HG02852 (cell line): Measurements from ENCODE around the gene UCP1.

ENCODE experiments used
- ATAC-seq: cut with Tn5 transposase; IDR thresholded peaks from one replicate; pipeline ENCODE4 v1.9.1; 2021; ENCODE audit warnings: mild to moderate bottlenecking, moderate library complexity; ENCODE audit not compliant: unreplicated experiment

UCP1 gene, protein sequence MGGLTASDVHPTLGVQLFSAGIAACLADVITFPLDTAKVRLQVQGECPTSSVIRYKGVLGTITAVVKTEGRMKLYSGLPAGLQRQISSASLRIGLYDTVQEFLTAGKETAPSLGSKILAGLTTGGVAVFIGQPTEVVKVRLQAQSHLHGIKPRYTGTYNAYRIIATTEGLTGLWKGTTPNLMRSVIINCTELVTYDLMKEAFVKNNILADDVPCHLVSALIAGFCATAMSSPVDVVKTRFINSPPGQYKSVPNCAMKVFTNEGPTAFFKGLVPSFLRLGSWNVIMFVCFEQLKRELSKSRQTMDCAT

DNA sequence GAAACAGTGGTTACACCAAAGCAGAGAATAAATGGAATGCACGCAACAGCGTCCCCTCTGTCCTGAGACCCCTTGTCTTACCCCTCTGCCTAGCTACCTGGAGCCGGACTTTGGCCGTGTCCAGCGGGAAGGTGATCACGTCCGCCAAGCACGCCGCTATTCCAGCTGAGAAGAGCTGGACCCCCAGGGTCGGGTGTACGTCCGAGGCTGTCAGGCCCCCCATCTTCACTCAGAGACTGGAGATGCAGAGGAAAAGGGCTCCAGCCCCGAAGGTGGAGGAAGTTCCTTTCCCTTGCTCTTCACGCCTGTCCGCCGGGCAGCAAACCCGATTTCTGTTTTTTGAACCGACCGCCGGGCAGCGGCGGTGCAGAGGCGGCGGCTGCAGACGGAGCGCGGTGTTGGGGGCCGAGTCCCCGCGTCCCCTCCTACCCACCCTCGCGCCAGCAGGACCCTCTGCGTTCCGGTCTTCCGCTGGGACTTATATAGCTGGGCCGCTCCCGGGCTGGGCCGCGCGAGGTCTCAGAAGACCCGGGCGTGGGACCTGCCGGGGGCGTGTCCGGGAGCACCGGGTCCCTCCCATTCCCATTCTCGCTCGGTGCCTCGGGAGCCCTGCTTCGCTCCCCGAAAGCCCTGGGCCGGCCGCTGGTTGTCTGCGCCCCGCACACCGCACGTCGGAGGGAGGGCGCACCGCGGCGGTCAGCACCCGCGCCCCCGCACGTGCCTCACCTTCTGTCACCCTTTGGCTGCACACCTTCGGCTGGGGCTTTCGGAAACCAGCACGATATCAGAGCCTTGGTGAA is at the start of gene UCP1:
Gene UCP1, minus strand, starts transcription at position 455 of the 800 bp plus-strand sequence. Its CDS starts 232 bp downstream, at position 223.
- ATAC-seq: no peak

DNA sequence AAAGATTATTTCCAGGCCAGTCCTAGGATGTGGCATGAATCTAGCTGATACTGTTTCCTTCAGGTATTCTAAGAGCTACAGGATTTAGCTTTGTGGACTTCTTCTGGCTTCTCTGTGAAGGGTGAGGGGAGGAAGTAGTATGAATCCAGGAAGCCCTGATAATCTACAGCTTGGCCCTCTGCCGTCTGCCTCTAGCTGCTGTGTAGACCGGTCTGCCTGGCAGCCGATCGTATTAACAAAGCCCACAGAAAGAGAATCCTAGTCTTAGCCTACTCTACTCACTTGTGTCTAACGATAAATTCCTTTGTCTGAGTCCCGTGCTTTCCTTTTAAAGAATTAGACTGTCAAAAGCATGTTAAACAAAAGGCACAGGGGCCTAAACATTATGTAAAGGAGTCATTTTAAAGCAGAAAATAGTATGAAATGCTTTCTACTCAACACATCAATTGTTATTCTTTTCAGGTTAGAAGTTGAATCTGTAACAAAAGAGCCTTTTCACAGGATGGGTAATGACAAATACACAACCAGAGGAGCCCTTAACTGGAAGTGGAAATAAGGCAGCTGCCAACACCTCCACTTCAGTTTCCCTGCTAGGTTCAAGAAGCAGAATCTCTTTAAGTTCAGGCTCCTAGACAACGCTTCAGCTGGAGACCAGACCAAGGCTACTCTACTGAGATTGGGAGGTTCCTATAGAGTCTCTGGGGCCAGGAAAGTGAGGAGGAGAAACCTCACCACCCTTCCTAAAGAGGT is 48.9 kb upstream of the UCP1 start:
- no peak for ATAC-seq

DNA sequence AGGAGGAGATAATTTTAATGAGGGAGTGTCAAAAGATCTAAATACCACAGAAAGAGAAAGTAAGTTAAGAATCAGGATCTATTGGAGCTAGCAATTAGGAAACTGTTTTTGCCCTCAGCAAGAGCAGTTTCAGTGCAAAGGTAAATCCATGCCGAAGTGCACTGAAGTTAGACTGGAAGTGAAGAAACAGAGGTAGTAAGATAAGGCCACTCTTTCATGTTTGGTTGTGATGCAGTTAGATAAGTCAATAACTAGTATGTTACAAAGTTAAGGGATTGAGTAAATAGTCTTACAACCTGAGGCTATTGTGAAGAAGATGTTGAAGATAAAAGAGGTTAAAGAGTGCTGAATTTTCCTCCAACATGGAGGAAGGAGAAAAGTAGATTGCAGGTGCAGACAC is 46.7 kb upstream of the UCP1 start:
- ATAC-seq: no peak

DNA sequence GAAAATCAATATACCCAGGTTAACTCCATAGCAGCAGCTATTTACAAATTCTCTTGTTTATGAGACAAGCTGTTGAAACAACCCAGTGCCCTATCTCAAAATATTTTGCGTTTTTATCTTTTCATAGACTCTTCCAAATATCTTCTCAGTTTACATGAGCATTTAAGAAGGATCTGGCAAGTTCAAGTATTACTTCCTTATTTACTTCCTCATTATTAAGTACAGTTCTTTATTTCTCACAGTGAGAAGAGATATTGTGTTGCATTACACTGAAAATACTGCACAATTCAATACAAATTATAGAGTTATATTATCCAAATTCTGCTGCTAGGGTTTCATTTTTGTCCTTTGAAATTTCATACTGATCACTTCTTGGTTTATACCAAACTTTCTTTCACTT is 43.6 kb upstream of the UCP1 start:
- ATAC-seq: no peak

DNA sequence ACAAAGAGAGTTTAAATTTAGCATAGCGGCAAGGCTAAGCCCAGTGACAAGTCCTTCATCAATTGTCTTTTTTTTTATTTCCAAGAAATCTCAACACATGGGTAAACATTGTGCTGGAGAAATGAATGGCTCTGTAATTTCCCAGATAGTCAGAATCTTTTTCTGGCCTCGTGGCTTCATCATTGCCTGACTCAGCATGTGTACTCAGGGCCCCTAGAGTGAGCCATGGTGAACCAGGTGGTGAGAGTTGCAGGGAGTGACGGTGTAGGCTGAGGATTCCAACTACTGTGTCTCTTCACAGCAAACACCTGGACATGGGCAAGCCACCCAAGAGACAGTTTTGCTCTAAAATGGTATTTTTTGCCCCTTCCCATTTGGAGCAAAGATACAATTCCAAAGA is 43.1 kb upstream of the UCP1 start:
- no peak for ATAC-seq

DNA sequence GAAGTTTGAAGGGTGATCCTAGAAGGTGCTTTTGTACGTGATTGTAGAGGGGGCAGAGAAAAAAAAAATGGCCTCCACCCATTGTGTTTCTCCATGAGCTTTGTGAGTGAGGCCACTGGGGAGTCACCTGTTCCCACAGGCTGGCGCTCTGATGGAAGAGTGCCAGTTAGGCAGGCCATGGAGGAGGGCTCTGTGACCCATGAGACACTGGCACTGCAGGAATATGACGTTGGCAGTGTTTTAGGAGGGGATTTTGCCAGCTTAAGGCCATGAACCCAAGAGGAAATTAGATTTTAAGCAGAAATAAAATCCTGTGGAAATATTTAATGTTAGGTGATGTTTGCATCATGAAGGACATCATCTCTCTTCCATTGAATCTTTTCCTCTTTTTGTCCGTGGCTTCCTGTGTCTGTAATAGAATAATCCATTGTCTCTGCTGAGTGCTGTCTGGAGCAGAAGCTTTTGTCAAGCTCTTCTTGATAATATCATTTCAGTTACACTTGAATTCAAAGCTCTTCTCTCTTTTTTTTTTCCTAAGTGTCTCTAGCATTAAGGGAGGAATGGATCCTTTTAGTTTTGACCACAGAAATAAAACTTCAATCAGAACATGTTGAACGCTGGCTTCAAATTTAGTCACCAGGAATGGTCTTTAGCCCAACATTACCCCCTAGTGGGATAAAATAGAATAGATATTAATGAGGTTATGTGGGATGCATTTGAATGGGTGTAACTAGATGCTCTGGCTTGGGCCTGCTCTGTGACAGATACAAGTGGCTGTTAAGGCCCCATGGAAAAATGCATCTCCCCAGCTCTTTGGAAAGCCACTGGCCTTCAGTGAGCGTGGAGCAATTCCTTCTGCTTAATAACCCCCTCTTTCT is 41.0 kb upstream of the UCP1 start:
- ATAC-seq: peak; percentile 84

DNA sequence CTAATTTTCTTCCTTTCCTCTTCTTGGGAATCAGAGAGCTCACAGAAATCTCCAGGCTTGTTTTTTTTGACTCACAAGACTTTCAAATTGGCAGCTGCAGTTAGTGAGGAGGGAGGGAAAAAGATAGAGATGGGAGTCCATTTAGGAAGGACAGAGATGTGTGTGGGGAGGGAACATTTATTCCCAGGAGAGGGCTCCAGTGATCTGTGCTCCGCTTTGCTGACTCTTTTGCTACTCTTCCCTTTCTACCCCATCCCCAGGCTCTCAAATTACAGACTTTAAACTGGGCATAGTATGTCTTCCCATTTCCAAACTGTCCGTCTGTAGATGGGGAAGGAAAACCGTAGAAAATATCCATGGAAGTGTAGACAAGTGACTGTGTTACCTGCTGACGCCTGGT is 39.1 kb upstream of the UCP1 start:
- ATAC-seq: no peak

DNA sequence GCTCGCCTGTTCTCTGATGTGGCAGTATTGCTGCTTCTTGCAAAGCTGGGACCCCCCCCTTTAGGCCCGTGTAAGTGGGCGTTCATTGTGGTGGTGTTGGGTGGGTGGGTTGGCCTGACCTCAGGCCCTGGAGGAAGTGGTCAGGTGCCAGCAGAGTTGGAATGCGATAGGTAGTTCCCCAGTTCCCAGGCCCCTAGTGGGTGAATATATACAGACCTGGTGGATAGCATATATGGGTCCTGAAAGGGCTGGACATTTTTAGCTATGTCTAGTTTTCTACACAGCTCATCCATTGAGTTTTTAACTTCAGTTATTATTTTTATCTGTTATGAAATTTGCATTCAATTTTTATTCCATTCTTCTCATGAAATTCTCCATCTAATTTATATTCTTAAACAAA is 35.8 kb upstream of the UCP1 start:
- ATAC-seq: no peak

DNA sequence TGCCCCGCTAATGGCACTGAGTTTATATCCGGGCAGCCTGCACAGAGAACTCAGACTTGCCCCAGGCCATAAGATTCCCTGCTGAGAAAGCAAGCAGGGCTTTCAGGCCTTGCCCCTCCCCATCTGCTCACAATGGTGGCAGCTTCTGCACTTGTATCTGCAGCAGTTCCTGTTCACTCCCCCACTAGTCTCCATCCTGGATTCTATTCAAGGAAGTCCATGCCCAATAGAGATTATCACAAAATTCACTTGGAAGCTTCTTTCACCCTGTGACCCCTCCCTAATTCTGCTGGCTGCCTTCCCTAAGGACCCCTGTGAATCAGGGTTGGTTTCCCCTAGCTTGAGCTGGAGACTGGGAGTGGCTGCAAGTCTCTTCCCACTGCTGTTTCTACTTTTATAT is 34.5 kb upstream of the UCP1 start:
- ATAC-seq: no peak

DNA sequence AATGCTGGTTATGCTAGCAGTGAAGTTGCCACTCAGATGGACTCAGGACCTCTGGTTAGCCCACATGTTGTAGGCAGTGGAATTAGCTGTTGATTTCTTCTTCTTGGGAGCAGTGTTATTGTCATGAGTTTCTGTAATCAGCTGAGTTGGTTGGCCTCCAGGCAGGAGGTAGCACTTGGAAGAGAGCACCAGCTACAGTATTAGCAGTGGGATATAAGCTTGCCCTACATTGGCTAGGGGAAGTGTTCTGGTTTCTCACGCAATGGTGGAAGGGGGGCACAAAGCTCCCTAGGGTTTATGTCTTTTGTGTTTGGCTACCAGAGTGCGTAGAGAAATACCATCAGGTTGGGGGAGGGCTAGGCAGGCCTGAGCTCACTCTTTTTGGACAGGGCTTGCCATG is 34.0 kb upstream of the UCP1 start:
- no peak for ATAC-seq

DNA sequence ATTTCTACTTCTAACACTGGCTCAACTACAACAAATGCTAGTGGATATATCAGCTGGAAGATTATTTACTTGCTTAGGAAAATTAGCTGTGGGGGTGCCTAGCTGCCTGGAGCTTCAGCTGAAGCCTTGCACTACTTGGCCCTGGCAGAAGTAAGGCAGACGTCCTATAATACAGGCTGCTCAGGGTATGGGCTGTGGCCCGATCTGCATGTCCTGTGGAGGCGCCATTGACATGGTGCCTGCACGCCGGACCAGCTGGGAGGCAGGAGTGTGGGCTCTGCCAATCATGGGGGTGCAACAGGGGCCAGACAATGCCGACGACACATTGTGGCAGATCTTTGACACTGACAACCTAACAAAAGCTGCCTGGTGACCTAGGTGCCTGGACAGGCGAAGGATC is 31.6 kb upstream of the UCP1 start:
- ATAC-seq: no peak

DNA sequence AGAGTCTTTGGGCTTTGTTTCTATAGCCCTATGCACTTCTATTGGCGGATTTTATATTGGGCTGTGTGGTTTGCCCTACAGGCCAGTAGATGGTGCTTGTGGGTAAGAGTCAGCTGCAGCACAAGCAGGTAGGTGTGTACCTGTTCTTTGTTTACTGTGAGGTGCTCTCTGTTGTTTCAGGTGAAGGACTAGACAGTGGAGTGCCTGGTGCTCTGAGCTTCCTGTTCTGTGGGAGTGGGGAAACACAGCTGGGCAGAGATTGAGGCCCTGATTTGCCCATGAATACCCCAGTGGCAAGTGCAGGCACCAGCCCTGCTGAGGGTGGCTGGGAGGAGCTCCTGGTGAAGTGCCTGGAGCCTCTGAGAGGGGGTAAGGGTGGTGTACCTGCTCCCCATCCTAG is 26.3 kb upstream of the UCP1 start:
- peak; percentile 83 for ATAC-seq

DNA sequence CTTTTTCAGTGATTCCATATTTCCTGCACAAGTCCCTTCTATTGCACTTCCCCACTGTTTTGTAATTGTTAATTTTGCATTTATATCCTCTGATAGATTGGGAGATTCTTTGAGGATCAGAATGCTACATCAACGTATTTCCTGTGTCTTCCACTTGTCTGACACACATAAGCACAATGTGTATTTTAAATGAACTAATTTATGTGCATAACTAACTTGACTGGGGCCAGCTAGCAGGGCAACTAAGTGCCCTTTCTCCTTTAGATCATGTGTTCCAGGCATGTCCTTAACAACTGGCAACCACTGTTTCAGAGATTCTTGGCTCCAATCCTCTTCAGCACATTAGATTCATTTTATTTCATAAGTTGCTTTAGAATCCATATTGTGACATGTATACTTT is 15.7 kb upstream of the UCP1 start:
- no peak for ATAC-seq

DNA sequence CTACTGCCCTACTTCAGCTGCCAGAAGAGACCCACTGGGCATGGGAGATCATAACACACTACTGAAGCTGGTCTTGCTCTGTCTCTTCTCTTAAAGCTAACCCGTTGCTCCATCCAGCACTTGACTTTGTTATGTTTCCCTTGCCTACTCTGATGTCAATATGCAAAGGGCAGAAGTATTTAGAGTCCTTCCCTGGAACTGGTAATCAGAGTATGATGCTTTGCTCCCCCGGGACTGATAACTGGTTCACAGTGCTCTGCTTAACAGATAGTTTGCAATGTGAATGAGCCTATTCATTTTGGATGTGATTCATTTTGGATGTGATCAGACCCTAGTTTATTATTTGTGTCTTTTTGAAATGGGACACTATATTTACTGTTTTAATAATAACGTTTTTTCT is 12.3 kb upstream of the UCP1 start:
- no peak for ATAC-seq

DNA sequence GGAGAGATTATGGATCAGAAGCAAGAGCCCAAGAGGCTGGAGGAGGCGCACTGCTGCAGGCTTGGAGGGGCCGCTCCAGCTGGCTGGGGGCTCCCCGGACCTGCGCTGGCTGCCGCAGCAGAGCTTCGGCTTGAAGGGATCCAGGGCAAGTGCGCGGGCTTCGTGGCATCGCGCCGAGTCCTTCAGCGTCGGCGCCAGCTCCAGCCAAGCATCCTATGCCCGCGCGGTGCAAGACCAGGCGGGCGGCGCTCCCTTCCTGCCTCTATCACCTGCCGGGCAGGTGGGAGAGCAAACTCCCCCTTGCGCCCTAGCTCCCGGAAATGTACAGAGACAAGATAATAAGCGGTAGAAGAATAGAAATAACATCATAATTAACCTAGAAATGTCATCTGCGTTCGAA is 10.5 kb upstream of the UCP1 start:
- no peak for ATAC-seq

DNA sequence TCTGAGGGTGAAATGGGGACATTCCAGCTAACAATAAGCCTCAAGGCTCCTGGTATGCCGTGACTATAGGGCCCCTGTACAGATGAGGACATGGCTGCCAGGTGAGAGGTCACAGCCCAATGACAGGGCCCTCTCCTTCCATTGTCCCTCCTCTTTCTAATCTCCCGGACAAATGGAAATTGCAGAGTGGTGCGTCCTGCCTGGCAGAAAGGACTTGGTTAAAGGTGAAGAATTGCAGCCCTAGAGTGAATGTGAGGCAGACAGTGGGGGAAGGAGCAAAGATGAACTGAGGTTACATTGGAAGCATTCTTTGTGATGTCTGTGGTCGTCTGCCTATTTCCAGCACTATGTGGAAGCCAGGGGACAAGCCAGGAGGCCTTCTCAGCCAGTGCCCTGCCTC is 6.7 kb upstream of the UCP1 start:
- no peak for ATAC-seq

DNA sequence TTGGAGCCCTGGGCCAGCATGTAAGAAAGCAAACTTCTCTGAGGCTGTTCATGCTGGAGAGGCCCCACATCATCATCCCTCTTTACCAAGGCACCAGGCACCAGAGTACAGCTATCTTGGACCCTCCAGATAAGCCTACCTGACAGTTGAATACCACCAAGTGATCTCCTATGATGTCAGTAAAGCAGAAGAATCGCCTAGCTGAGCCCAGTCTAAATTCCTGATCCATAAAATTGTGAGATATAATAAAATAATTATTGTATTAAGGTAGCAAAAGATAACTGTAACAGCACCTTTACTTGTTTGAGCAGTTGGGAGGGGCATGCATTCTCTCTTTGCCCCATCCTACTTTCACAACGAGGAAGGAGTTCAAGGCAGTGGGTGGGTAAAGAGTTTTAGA is 2.9 kb upstream of the UCP1 start:
- no peak for ATAC-seq

DNA sequence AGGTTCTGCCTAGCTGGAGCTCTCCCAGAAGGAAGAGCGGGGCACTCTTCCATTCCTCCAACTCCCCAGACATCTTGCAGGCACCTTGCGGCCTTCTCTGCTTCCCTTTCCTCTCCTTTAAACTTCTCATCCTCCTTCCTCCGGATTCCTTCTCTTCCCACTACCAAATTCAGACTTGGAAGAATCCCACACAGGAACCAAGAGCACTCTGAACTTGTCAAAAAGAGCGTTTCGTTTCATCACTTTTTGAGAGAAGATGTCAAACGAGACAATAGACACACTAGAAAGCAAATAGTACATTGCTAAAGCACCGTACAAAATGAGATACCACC is 512 bp upstream of the UCP1 start:
- ATAC-seq: no peak

DNA sequence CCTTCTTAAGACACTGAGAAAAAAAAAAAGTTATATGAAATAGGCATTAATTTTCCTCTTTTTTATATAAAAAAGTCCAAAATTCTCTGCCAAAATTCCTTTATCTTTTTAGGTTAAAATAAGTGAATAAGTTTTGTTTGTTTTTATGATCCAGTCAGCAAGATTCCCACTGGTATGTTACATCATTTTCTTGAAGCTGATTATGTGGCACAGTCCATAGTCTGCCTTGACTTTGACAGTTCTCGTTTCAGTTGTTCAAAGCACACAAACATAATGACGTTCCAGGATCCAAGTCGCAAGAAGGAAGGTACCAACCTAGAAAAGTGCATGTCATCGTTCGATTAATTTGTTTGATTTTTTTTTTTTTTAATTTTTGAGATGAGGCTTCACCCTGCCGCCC is 9.1 kb downstream of the UCP1 start:
- ATAC-seq: no peak

DNA sequence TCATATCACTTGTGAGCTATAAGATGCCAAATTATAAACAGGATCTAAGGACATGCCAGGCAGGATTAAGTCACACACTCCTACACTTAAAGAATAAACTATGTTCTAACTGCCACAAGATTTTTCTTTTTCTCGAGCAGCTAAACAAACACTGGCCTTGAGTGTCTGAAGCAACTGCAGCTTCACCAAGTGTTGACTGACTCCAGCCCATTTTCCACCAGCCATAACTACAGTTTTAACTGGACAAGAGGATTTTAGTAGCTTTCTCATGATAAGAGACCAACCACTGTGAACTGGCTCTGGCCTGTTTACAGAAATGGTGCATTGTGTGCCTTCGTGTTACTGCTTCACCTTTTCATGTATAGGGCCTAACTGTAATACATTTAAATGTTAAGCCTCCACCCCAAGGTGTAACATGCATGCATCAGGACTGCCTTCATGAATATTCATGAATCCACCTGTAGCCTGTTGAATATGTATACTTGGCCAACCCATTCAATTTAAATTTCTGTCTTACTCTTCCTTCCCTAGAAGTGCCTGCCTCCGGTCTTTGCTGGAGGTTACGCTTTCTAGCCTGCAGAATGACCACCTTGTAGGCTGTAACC is 10.8 kb downstream of the UCP1 start:
- ATAC-seq: no peak
